Activated CD4-positive, alpha-beta T cell treated with anti-CD3 and anti-CD28 coated beads, Interleukin-2, amount 10 ng/mL, durations not matched to agents 24 days and 14 days (primary cell): Measurements from ENCODE around the gene ARL2. TPM values are rescaled to one million over a fixed set of nuclear protein-coding genes. Genes with fewer than 3 reads are reported as not detected.
"Not testable (repeated sequence)": the region's sequence is repeated elsewhere in the genome, so short reads cannot be mapped to it uniquely, and the experiment has no call there.

Source experiments
- DNase-seq: peaks from one replicate; pipeline ENCODE4 v3.0.0; 2022
- H3K27ac Mint-ChIP-seq: one replicate; pipeline ENCODE4 v1.8.0; 2022; ENCODE audit warnings: mild to moderate bottlenecking, mixed read lengths
- H3K27me3 Mint-ChIP-seq: one replicate; pipeline ENCODE4 v1.8.0; 2022; ENCODE audit warnings: mixed read lengths
- H3K36me3 Mint-ChIP-seq: one replicate; pipeline ENCODE4 v1.8.0; 2022; ENCODE audit warnings: low read depth, mild to moderate bottlenecking, mixed read lengths
- H3K4me1 Mint-ChIP-seq: one replicate; pipeline ENCODE4 v1.8.0; 2021; ENCODE audit warnings: mixed read lengths
- H3K4me3 Mint-ChIP-seq: one replicate; pipeline ENCODE4 v1.8.0; 2022; ENCODE audit warnings: mild to moderate bottlenecking, moderate library complexity, mixed read lengths
- H3K9me3 Mint-ChIP-seq: one replicate; pipeline ENCODE4 v1.8.0; 2021; ENCODE audit warnings: mixed read lengths
- intact Hi-C: fragments of 100-400 bp; cut with micrococcal nuclease; formaldehyde crosslinking; loops from one replicate; pipeline ENCODE4 v1.15.1; 2023
- total RNA-seq: library from RNA; stranded (reverse); gene quantifications from 2 replicates; pipeline ENCODE4 v1.2.3, GENCODE V29; 2022

Gene ARL2
- total RNA-seq, 1 donor from 2014 or later = 78.8 TPM

GRCh38 chr11:64996710-64997380, 17.1 kb upstream of the ARL2 start, which contains the start of gene BATF2:
TSS of gene BATF2 (minus strand) at chr11:64996971. CDS start at chr11:64996914, 57 bp downstream.
- H3K27ac Mint-ChIP-seq = peak within 1 kb of the TSS; percentile 67
- H3K4me3 Mint-ChIP-seq = peak within 1 kb of the TSS; percentile 7
- peaks cover 22% of the 10 kb centered on the region for H3K4me1 Mint-ChIP-seq
- peak; percentile 62 for DNase-seq
- H3K9me3 Mint-ChIP-seq = no peaks in the 10 kb centered on the region
- no peaks in the 10 kb centered on the region for H3K36me3 Mint-ChIP-seq
- intact Hi-C loops = no loop called here
- H3K27me3 Mint-ChIP-seq = peaks cover 3% of the 10 kb centered on the region

DNA sequence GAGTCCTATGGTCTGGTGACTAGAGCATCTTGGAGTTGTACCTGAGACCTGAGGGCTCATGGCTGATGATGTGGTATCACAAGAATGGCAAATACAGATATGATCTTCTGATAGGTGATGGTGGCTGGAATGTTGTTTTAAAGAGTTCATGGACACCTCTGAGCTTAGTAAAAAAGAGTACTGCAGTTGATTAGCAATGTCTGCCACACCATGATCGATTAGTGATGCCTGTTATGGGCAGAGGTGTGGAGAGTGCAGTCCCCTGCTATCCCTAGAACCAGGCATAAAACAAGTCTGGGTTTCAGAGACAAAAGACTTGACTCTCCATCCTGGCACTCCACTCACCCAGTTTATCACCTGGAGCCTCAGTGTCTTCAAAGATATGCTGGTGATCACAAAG, 15.8 kb upstream of the ARL2 start:
- Mint-ChIP-seq H3K4me1 (peaks cover 22% of the 10 kb centered on the region), H3K27ac (peak overlapping the region; percentile 72)
- intact Hi-C loops = no loop called here

GRCh38 chr11:64998690-64999431, 15.1 kb upstream of the ARL2 start:
- no peaks in the 10 kb centered on the region for H3K9me3 Mint-ChIP-seq
- peaks cover 22% of the 10 kb centered on the region for H3K4me1 Mint-ChIP-seq
- H3K36me3 Mint-ChIP-seq = no peaks in the 10 kb centered on the region
- H3K27me3 Mint-ChIP-seq = peaks cover 2% of the 10 kb centered on the region
- peak overlapping the region; percentile 25 for H3K4me3 Mint-ChIP-seq
- peak overlapping the region; percentile 72 for H3K27ac Mint-ChIP-seq
- no peak for DNase-seq
- intact Hi-C loops = no loop called here

More for the DNA sequence above, 15.8 kb upstream of the ARL2 start:
- Mint-ChIP-seq H3K4me3 (peak overlapping the region; percentile 25), H3K27me3 (peaks cover 3% of the 10 kb centered on the region), H3K36me3 (no peaks in the 10 kb centered on the region), H3K9me3 (no peaks in the 10 kb centered on the region)
- peak; percentile 66 for DNase-seq

DNA sequence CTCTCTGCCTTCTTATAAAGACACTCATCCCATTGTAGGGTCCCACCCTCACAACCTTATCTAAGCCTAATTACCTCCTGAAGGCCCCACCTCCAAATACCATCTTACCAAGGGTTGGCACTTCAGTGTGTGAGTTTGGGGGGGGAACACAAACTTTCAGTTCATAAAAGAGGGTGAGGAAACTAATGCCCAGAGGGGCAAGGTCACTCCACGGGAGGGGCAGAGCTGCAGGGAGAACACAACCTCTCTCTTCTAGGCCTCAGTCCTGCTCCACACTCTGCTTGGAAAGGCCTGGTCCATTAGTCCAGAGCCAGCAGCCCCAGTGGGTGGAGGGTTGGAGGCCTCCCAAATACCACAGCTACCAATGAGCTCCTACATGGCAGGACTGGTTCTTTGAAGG, 14.5 kb upstream of the ARL2 start:
- no peaks in the 10 kb centered on the region for H3K36me3 Mint-ChIP-seq
- intact Hi-C loops = no loop called here
- H3K27ac Mint-ChIP-seq = no peak overlapping the region
- no peak overlapping the region for H3K4me3 Mint-ChIP-seq
- DNase-seq = no peak
- H3K9me3 Mint-ChIP-seq = no peaks in the 10 kb centered on the region
- peaks cover 2% of the 10 kb centered on the region for H3K27me3 Mint-ChIP-seq
- H3K4me1 Mint-ChIP-seq = peaks cover 22% of the 10 kb centered on the region

- DNase-seq = no peak
- intact Hi-C loops = no loop called here
- Mint-ChIP-seq H3K27ac (no peak overlapping the region), H3K27me3 (no peaks in the 10 kb centered on the region), H3K4me3 (no peak overlapping the region), H3K9me3 (no peaks in the 10 kb centered on the region), H3K4me1 (peaks cover 10% of the 10 kb centered on the region), H3K36me3 (no peaks in the 10 kb centered on the region)
Observed at GRCh38 chr11:65002706-65003105, 11.3 kb upstream of the ARL2 start.

- Mint-ChIP-seq H3K27me3 (no peaks in the 10 kb centered on the region), H3K27ac (no peak overlapping the region), H3K36me3 (no peaks in the 10 kb centered on the region), H3K9me3 (no peaks in the 10 kb centered on the region), H3K4me3 (no peak overlapping the region), H3K4me1 (peaks cover 7% of the 10 kb centered on the region)
- no peak for DNase-seq
- intact Hi-C loops = no loop called here
Observed at GRCh38 chr11:65003282-65003681, 10.7 kb upstream of the ARL2 start.

DNA sequence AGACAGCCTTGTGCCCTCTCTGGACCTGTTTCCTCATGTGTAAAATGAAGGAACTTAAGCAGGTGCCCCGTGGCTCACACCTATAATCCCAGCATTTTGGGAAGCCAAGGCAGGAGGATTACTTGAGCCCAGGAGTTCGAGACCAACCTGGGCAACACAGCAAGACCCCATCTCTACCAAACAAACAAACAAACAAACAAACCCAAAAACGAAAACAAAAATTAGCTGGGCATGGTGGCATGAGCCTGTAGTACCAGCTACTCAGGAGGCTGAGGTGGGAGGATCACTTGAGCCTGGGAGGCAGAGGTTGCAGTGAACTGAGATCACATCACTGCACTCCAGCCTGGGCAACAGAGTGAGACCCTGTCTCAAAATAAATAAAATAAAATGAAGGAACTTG, 10.0 kb upstream of the ARL2 start:
- H3K9me3 Mint-ChIP-seq, H3K4me1 Mint-ChIP-seq, DNase-seq, H3K4me3 Mint-ChIP-seq, H3K27ac Mint-ChIP-seq, intact Hi-C loops, H3K27me3 Mint-ChIP-seq, H3K36me3 Mint-ChIP-seq: not testable (repeated sequence)

DNA sequence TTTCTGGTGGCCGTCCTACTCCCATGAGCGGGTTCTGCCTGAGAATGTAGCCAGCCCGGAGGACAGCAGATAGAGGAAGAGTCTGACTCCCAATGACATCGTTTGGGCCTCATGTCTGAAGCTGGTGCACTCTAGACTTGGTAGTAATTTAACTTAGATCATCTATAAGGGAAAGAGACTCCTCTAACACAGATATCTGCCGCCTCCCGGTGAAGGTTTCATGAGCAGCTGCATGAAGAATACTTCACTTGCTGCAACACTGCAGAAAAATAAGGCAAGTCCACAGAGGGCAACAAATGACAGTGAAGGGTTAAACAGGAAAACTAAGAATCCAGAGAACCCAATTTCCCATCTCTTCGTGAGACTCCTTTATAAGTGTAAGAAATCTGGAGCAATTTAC, 5.9 kb upstream of the ARL2 start:
- no peak overlapping the region for H3K4me3 Mint-ChIP-seq
- intact Hi-C loops = no loop called here
- peaks cover 3% of the 10 kb centered on the region for H3K4me1 Mint-ChIP-seq
- no peaks in the 10 kb centered on the region for H3K36me3 Mint-ChIP-seq
- H3K27me3 Mint-ChIP-seq = no peaks in the 10 kb centered on the region
- no peak overlapping the region for H3K27ac Mint-ChIP-seq
- DNase-seq = no peak
- H3K9me3 Mint-ChIP-seq = no peaks in the 10 kb centered on the region

DNA sequence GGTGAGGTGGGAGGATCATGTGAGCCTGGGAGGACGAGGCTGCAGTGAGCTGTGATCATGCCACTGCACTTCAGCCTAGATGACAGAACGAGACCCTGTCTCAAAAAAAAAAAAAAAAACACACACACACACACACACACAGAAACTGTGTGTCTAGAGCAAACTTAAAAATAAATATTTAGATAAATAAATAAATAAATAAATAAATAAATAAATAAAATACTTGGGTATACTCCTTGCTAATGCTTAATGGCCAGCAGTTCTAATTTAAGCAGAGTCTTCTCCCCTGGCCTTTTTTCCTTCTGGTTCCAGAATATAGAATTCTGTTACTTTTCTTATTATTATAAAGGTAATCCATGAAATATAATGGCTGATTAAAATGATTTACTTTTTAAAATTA, 5.1 kb upstream of the ARL2 start:
- no peaks in the 10 kb centered on the region for H3K27me3 Mint-ChIP-seq
- no peaks in the 10 kb centered on the region for H3K9me3 Mint-ChIP-seq
- H3K4me1 Mint-ChIP-seq = peaks cover 9% of the 10 kb centered on the region
- no peak overlapping the region for H3K27ac Mint-ChIP-seq
- intact Hi-C loops = no loop called here
- no peak for DNase-seq
- no peaks in the 10 kb centered on the region for H3K36me3 Mint-ChIP-seq
- H3K4me3 Mint-ChIP-seq = no peak overlapping the region

GRCh38 chr11:65013130-65013887, 651 bp upstream of the ARL2 start:
- peaks cover 16% of the 10 kb centered on the region for H3K36me3 Mint-ChIP-seq
- no peaks in the 10 kb centered on the region for H3K27me3 Mint-ChIP-seq
- H3K4me3 Mint-ChIP-seq = peak overlapping the region; percentile 92
- peak overlapping the region; percentile 98 for H3K27ac Mint-ChIP-seq
- peak; percentile 97 for DNase-seq
- H3K4me1 Mint-ChIP-seq = peaks cover 24% of the 10 kb centered on the region
- intact Hi-C loops = loop anchor here (1.0 kb wide), 1 partner anchor 28 kb away; the partner anchor contains the start of gene SAC3D1
- H3K9me3 Mint-ChIP-seq = no peaks in the 10 kb centered on the region

- no peaks in the 10 kb centered on the region for H3K9me3 Mint-ChIP-seq
Observed at GRCh38 chr11:65014726-65015227, 817 bp downstream of the ARL2 start.

DNA sequence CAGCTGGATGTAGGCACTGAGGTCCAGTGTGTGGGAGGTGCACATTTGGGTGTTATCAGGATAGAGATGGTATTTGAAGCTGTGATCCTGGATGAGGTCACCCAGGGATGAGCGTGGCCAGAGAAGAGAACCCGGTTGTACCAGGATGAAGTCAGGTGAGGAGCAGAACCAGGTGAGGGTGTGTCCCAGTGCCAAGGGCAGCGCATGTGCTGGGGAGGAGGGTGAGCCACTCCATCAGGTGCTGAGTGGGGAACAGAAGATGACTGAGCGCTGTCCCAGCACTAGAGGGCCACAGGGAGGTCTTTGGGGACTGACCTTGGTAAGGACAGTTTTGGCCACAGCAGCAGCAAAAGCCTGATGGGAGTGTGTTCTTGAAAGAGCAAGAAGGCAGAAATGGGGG, 2.7 kb downstream of the ARL2 start:
- Mint-ChIP-seq H3K4me1 (peaks cover 24% of the 10 kb centered on the region), H3K27me3 (no peaks in the 10 kb centered on the region), H3K36me3 (peaks cover 26% of the 10 kb centered on the region), H3K9me3 (no peaks in the 10 kb centered on the region), H3K4me3 (no peak overlapping the region), H3K27ac (no peak overlapping the region)
- intact Hi-C loops = no loop called here
- no peak for DNase-seq

More at GRCh38 chr11:65014726-65015227, 817 bp downstream of the ARL2 start:
- peaks cover 24% of the 10 kb centered on the region for H3K4me1 Mint-ChIP-seq
- intact Hi-C loops = loop anchor here (1.0 to 2.0 kb wide), 7 partner anchors 13 to 168 kb away; partner anchors contain the start of genes ATG2A, CDCA5, PPP2R5B and SNX15
- no peaks in the 10 kb centered on the region for H3K27me3 Mint-ChIP-seq
- DNase-seq = no peak
- H3K27ac Mint-ChIP-seq = peak overlapping the region; percentile 95
- H3K4me3 Mint-ChIP-seq = peak overlapping the region; percentile 82
- peaks cover 24% of the 10 kb centered on the region for H3K36me3 Mint-ChIP-seq

GRCh38 chr11:65017937-65018336, 4.0 kb downstream of the ARL2 start:
- Mint-ChIP-seq H3K4me1 (peaks cover 22% of the 10 kb centered on the region), H3K27me3 (no peaks in the 10 kb centered on the region), H3K36me3 (peaks cover 26% of the 10 kb centered on the region), H3K4me3 (no peak overlapping the region), H3K27ac (no peak overlapping the region), H3K9me3 (no peaks in the 10 kb centered on the region)
- no peak for DNase-seq
- intact Hi-C loops = no loop called here
